Islet of Langerhans (tissue), 1 donor: ENCODE results near the gene LIMA1.
"Not testable (repeated sequence)": the region's sequence is repeated elsewhere in the genome, so short reads cannot be mapped to it uniquely, and the experiment has no call there.

Source experiments
- FAIRE-seq: peaks from one replicate; lab custom pipeline; 2011; peaks lifted over from hg19 to GRCh38; lab: Jason Lieb, UNC

LIMA1 gene

DNA sequence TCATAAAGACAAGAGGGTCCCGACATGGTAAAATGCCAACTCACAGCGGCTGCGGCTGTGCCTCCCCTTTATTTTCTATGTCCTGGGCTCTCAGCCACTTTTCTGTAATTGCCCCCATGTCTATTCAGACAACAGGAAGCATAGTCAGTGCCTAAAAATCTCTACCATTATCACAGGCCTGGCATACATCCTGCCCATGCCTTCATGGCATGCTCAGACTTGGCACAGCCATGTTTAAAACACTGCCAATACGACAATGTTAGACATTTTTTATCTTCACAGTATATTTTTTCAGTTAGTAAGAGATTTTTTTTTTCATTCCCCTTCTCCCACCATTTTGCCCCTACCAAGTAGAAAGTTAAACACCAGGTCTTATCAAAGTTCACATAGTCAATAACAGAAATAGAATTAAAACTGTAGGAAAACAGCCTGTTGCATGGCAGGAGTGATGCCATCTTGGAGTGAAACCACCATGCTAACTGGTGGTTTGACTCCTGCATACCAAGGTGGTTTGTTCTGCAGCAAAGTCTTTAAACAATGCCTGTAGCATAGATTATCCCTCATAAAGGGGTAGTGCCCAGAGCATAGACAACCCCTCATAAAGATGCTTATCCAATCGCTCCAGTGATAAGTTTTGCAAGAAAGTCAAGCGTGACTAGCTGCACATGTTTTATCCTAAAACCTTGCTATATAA is 97.2 kb downstream of the LIMA1 start:
- no peak for FAIRE-seq

DNA sequence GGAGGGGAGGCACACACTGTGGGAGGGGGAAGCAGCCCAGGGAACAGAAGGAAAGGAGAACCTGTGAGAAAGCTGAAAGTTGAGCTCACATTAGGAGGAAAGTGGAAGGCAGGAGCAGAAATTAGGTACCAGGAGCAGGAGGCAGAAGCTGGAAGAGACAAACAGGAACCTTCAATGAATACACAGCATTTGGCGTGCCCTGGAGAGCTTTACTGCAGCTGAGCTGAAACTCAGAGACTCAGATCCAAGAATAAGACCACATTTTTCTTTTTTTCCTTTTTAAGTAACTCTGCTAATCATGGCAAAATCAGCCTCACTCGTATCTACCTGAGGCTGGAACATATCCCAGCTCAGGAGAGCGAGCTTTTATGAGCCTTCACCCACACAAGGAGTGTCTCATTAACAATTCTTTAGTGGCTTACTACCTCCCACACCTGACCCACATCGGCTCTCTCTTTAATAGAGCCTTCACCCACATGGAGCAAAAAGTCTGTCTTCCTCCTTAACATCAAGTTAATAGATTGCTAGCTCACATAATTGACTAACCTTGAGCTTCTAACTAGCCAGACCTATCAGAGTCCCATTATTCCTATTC is 97.9 kb downstream of the LIMA1 start:
- no peak for FAIRE-seq

DNA sequence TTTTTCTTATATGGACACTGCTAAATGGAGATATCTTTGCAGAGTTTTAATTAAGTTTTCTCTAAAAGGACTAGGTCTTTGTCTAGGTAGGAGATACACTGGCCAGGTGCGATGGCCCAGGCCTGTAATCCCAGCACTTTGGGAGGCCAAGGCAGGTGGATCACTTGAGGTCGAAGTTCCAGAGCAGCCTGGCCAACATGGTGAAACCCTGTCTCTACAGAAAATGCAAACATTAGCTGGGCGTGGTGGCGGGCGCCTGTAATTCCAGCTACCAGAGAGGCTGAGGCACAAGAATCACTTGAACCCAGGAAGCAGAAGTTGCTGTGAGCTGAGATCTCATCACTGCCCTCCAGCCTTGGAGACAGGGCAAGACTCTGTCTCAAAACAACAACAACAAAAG is 99.1 kb downstream of the LIMA1 start:
- FAIRE-seq: no peak

DNA sequence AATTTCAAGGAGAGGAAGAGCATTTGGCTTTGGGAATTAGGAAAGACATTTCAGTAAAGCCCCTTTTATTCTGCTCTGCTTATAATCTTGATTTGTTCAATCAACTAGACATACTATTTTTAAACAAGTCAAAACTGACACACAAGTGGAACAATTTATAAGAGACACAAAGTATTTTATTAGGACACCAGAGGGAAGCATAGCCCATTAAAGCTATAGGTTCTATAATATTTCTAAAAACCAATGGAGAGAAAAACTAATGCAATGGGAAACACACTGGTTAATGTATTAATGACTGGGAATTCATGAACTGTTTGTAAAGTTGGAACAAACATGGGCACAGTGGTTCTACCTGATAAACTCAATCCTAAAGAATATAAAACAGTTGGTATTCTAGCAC is 100.9 kb downstream of the LIMA1 start:
- no peak for FAIRE-seq

DNA sequence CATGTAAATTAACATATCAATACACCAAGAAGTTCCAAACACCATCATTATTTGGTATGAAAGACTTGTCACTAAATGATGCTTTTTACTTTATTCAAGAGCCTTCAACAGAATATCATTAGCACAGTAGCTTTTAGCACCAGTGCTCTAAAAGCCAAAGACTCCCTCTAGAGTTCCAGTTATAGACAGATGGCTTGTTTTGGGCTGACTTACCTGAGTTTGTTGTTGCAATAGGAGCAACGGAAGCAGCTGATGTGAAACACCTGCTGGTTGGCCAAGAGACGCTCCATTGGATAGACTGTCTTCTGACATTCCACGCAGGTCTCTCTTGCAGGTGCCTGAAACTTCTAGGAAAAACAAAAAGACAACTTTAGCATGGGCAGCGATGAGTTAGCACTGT is 101.6 kb downstream of the LIMA1 start:
- no peak for FAIRE-seq

DNA sequence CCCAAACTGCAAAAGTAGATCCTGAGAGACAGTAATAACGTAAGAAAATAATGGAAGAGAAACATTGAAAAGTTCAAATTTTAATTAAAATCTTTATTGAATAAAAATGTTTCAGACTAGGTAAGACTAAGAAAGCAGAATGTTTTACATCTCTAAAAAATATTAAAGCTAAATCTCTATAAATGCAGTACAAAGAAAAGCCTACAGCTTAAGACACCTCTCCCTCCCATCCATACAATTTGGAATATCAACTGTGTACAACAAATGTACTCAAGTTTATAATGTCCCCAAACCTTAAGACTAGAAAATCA is 107.6 kb downstream of the LIMA1 start:
- FAIRE-seq: no peak

DNA sequence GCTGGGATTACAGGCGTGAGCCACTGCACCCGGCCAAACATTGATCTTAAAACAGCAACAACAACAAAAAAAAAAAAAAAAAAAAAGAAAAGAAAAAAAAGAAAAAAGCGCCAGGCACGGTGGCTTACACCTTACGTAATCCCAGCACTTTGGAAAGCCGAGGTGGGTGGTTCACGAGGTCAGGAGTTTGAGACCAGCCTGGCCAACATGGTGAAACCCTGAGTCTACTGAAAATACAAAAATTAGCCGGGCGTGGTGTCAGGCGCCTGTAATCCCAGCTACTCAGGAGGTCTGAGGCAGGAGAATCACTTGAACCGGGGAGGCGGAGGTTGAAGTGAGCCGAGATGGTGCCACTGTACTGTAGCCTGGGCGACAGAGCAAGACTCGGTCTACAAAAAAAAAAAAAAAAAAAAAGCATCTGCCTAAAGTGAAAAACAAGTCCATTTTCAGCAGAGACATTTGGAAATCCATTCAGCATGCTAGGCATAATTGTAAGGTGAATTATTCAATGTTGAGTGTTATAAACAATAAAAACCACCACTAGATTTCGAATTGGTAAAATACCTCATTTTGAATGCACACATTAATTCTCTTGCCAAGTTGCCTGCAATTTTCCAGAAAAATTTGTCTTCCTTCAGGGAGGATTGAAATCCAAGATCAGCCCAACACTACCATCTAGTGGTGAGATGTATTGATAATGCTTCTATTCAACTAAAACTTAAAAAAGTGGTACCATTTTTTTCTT is 108.2 kb downstream of the LIMA1 start:
- FAIRE-seq: peak; percentile 96

DNA sequence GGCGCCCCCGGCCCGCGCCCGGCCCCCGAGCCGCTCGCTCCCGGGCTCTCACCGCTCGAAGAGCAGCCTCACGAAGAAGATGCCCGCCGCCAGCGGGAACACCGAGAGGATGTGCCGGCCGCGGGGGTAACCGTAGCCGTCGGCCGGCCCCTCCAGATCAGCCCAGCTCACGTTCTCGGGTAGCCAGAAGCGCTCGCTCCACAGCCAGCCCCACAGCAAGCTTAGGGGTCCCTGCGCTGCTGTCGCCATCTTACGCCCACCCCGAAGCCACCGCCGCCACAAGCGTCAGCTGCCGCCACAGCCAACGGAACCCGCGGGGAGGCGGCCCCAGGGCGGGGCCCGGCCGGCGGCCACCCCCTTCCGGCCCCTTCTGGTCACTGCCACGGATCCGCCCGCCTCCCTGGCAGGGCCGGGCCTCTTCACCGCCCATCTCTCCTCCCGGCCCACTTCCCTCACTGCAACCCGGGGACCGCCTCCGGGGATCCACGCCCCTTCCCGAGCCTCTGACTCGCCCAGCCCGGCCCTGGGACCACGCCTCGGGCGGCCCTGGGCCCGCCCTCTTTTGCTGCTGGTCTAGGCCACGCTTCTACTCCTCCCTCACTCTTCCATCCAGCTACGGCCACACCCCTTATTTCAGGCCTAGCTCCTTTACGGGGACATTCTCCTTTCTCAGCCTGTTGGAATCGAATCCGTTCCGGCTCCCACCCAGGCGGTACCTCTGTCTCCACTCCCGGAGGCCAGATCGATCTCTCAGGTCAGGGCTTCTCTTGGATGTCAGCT is 116.1 kb downstream of the LIMA1 start, which contains the start of gene CERS5:
CERS5 (minus strand) TSS at position 321 of the 780 bp plus-strand sequence; CDS start at position 249, 72 bp downstream.
- no peak for FAIRE-seq

DNA sequence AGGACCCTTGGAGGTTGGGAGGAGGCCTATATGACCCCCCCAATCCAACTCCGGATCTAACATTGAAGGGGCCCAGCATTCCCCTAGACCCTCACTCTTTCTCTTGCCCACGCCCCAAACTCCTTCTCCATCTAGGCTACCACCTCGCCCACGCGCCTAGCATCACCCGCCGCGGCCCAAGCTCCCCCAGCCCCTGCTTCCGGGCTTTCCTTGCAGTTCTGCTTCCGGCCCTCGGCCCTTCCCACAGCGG is 116.6 kb downstream of the LIMA1 start:
- no peak for FAIRE-seq

DNA sequence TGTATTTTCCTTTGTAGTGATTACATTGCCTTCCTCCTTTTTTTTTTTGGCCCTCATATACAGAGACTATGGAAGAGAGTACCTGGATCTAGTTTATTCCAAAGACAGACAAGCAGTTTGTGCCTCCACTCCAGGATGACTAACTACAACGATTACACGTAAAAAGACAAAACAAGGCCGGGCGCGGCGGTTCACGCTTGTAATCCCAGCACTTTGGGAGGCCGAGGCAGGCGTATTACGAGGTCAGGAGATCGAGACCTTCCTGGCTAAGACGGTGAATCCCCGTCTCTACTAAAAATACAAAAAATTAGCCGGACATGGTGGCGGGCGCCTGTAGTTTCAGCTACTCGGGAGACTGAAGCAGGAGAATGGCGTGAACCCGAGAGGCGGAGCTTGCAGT is 118.4 kb downstream of the LIMA1 start:
- no peak for FAIRE-seq

DNA sequence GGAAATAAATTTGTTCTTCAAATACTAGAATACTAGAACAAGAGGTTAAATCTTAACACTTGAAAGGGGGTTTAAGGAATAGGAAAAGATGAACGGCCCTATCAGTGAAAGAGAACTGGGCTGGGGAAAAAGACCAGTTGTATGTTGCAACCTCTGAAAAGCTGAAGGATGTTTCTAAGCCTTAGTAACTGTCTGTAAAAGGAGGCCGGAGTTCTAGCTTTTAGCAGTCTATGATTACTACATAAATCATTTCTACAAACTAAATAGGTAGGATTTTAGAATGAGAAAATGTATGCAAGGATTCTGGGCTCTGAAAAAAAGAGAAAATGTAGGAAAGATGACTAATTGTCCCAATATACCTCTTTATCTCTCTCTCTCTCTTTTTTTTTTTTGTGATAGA is 121.1 kb downstream of the LIMA1 start:
- FAIRE-seq: no peak

DNA sequence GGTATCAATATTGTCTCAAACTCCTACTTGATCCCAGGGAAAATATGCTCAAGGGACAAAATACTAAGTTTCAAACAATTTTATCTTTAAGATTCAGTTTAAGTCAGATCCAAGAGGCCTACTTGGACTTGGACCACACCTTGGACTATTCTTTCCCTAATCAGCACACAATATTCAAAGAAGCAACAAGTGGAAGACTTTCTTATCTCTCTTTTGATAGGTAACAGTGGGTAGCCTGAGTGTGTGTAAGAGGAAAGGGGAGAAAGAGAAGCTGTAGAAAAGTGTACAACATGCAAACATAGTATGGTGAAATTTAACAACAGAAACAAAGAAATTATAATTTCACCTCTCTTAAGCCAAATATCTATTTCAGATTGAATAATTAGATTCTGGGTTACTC is 122.7 kb downstream of the LIMA1 start:
- no peak for FAIRE-seq

DNA sequence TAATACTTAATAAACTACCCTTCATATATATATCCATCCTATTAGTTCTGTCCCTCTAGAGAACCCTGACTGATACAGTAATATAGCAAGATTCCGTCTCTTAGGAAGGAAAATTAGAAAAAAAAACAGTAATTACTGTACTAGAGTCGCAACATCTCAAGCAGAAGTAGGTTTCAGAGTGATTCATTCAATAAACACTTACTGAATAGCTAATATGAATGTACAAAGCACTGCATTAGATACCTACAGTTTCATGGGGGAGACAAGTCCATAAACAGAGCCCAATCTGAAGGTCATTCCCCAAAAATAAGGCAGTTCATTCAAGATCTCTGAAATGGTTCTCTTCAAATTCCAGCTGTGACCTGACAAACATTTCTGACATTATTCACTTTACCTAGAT is 126.1 kb downstream of the LIMA1 start:
- no peak for FAIRE-seq

DNA sequence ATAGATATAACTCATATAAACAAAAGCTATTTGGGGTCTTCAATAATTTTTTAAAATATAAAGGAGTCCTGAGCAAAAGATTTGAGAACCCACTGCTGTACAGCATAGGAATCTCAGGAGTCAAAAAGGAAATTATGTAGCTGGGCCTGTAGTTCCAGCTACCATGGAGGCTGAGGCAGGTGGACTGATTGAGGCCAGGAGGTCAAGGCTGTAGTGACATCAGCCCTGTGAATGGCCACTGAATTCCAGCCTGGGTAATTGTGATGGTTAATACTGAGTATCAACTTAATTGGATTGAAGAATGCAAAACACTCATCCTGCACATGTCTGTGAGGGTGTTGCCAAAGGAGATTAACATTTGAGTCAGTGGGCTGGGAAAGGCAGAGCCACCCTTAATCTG is 126.7 kb downstream of the LIMA1 start:
- FAIRE-seq: no peak

DNA sequence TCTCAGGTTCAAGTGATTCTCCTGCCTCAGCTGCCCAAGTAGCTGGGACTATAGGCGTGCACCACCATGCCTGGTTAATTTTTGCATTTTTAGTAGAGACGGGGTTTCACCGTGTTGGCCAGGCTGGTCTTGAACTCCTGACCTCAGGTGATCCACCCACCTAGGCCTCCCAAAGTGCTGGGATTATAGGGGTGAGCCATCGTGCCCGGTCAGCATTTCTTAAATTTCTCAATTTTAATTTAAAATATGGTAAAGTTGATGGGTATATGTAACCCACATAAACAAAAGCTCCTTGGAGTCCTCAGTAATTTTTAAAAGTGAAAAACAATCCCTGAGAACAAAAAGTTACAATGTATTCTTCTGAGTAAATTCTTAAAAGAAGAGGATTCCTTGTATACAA is 128.4 kb downstream of the LIMA1 start:
- FAIRE-seq: not testable (repeated sequence)

DNA sequence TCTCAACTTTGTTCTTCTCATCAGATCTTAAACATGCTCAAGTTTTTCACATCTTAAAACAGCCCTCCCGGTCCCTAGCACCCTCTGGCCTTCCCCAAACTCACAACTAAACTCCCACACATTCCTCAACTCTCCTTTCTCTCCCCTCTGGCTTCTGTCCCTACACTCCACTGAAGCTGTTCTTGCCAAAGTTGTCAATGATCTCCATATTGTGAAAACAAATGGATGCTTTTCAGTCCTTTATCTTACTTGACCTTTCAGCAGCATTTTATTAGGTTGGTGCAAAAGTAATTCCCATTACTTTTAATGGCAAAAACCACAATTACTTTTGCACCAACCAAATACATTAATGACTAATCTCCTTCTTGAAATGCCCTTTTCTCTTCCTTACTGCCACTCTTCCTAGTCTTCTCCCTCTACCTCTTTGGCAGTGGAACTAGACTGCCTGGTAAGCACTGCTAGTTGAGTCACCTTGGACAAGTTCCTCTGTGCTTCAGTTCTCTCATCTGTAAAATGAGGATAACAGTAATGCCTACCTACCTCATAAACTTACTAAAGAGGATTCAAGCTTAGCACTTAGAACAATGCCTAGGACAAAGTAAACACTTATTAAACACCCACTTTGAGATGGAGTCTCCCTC is 132.2 kb downstream of the LIMA1 start:
- FAIRE-seq: no peak

DNA sequence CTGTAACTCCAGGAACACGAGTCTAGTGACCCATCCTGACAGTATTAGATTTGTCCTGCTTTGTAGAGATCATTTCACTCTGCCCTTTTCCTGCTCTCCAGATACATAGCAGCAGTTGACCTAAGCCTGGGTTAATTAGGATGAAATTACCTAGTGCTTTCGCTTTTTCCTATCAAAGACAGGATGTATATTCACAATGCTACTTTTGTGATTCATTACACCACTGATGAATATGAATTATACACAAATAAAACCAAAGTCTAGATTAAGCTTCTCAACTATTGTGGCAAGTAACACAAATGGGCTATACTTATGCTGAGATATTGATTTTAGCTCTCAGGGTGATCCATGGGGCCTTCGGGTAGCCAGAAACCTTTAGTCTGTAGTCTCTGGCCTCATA is 134.0 kb downstream of the LIMA1 start:
- no peak for FAIRE-seq

DNA sequence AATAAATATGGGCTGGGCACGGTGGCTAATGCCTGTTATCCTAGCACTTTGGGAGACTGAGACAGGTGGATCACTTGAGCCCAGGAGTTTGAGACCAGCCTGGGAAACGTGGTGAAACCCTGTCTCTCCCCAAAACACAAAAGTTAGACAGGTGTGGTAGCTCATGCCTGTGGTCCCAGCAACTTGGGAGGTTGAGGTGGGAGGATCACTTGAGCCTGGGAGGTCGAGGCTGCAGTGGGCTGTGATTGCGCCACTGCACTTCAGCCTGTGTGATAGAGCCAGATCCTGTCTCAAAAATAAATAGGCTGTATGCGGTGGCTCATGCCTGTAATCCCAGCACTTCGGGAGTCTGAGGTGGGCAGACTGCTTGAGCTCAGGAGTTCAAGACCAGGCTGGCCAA is 135.3 kb downstream of the LIMA1 start:
- not testable (repeated sequence) for FAIRE-seq

DNA sequence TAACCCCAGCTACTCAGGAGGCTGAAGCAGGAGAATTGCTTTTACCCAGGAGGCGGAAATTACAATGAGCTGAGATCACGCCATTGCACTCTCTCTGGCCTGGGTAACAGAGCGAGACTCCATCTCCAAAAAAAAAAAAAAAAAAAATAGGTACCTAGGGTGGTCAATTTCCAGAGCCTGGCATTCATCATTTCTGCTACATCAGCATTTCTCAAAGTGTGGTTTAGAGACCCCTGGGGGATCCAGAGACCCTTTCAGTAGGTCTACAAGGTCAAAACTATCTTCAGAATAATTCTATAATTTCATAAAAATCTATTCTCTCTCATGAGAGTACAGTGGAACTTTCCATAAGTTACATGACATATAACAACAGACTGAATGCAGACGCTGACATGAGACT is 136.0 kb downstream of the LIMA1 start:
- FAIRE-seq: no peak

DNA sequence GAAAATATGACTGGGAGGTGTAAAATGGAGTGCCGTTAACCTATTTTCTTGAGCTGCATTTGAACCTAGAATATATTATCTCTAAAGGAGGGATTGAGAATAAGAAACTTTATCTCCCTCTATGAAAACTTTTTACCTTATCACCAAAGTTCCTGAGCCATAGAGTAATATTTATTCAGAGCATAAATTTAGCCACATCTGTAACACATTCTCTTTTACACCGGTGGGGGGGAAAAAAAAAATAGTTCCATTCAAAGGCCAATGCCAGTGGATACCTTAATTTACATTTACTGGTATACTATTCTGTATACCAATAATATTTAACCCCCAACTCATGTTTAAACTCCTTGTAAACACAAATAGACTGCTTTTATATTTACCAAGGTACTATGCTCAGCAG is 137.9 kb downstream of the LIMA1 start:
- no peak for FAIRE-seq

DNA sequence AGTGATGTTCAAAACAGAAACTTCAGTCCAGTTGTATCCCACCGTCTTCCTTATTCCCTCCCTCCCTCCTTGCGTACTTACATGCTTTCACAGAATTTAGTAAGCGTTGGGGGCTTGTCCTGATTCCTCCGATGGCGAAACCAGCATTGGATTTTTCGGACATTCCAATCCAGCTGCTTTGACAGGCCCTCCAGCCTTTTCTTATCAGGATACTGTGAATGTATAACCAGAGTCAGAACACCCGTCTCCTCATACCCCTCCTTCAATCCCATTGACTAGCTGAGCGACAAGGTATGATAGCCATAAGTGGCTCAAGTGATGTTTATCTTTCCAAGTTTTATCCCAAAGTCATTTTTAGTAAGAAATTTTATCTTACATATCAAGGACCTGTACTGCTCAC is 140.3 kb downstream of the LIMA1 start:
- FAIRE-seq: no peak

DNA sequence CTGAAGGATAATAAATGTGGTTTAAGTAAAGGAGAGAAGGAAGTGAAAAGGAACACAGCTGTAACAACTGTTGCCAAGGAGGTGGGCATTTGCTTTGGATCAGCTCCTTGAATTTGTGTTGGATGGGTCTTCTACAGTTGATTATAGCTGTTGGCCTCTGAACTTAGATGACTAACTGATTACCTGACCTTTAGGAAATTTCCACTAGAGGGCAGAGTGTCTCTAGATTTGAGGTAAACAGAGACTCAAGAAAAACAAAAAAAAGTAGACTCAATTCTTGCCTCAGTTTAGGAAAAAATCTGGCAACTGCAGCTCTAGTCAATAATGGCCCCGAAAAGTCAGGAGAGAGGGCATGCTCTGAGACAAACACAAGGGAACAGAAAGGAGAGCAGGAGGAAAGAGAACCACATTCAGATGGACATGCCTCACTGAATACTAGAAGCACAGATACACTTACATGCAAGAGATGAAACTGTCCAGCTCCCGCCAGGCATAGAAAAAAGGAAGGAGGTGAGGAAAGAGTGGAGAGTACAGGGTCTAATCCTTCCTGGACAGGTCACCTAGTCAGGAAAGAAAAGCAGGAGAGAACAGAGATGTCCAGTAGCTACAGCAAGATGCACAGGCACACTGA is 150.7 kb downstream of the LIMA1 start:
- peak; percentile 5 for FAIRE-seq
